Astrocyte (in vitro differentiated cells and primary cell): ENCODE data around the gene PPT2. TPM values are rescaled to one million over a fixed set of nuclear protein-coding genes. Genes with fewer than 3 reads are reported as not detected.
"Not testable (repeated sequence)": the region's sequence is repeated elsewhere in the genome, so short reads cannot be mapped to it uniquely, and the experiment has no call there.

Experiments
- DNase-seq: peaks from one replicate; pipeline ENCODE4 v3.0.0-alpha.2; 2010; ENCODE audit warnings: low read depth
- FAIRE-seq: peaks from 2 replicates; lab custom pipeline; 2011; peaks lifted over from hg19 to GRCh38; lab: Jason Lieb, UNC
- H2AFZ ChIP-seq: 2 replicates; pipeline ENCODE4 v1.6.0; 2012; ENCODE audit warnings: low read depth, low read length, inconsistent platforms
- H3K27ac ChIP-seq: 2 replicates; pipeline ENCODE4 v1.5.1; 2011; ENCODE audit warnings: low read depth, low read length, inconsistent platforms
- H3K27me3 ChIP-seq: 2 replicates; pipeline ENCODE4 v1.6.0; 2011; ENCODE audit warnings: low read length, inconsistent platforms; ENCODE audit not compliant: insufficient read depth
- H3K36me3 ChIP-seq: 2 replicates; pipeline ENCODE4 v1.5.1; 2011; ENCODE audit warnings: low read length, inconsistent platforms; ENCODE audit not compliant: insufficient read depth
- H3K4me1 ChIP-seq: 2 replicates; pipeline ENCODE4 v1.5.1; 2011; ENCODE audit warnings: low read length, inconsistent platforms; ENCODE audit not compliant: insufficient read depth
- H3K4me2 ChIP-seq: 2 replicates; pipeline ENCODE4 v1.6.0; 2012; ENCODE audit warnings: low read length, inconsistent platforms
- H3K4me3 ChIP-seq: 2 replicates; pipeline ENCODE4 v1.5.1; 2011; ENCODE audit warnings: low read depth, mild to moderate bottlenecking, low read length, inconsistent platforms; ENCODE audit not compliant: insufficient read depth
- H3K79me2 ChIP-seq: 2 replicates; pipeline ENCODE4 v1.6.0; 2012; ENCODE audit warnings: mild to moderate bottlenecking, low read length, inconsistent platforms; ENCODE audit not compliant: insufficient read depth
- H3K9ac ChIP-seq: 2 replicates; pipeline ENCODE4 v1.6.0; 2012; ENCODE audit warnings: mild to moderate bottlenecking, low read length, inconsistent platforms
- H3K9me3 ChIP-seq: 2 replicates; pipeline ENCODE4 v1.5.1; 2012; ENCODE audit warnings: low read depth, mild to moderate bottlenecking, low read length, inconsistent platforms; ENCODE audit not compliant: insufficient read depth
- H4K20me1 ChIP-seq: 2 replicates; pipeline ENCODE4 v1.6.0; 2012; ENCODE audit warnings: low read length, inconsistent platforms; ENCODE audit not compliant: insufficient read depth
- H3K27ac Mint-ChIP-seq: one replicate; pipeline ENCODE4 v1.8.0; 2021; ENCODE audit warnings: mild to moderate bottlenecking, mixed read lengths; ENCODE audit not compliant: unreplicated experiment
- H3K27me3 Mint-ChIP-seq: one replicate; pipeline ENCODE4 v1.8.0; 2021; ENCODE audit warnings: low read depth, mixed read lengths; ENCODE audit not compliant: unreplicated experiment
- H3K36me3 Mint-ChIP-seq: one replicate; pipeline ENCODE4 v1.8.0; 2021; ENCODE audit warnings: low read depth, mixed read lengths; ENCODE audit not compliant: unreplicated experiment
- H3K4me1 Mint-ChIP-seq: one replicate; pipeline ENCODE4 v1.8.0; 2021; ENCODE audit warnings: low read depth, mixed read lengths; ENCODE audit not compliant: unreplicated experiment
- H3K4me3 Mint-ChIP-seq: one replicate; pipeline ENCODE4 v1.8.0; 2021; ENCODE audit warnings: mild to moderate bottlenecking, moderate library complexity, mixed read lengths; ENCODE audit not compliant: unreplicated experiment
- H3K9me3 Mint-ChIP-seq: one replicate; pipeline ENCODE4 v1.8.0; 2021; ENCODE audit warnings: mild to moderate bottlenecking, mixed read lengths; ENCODE audit not compliant: unreplicated experiment
- EZH2 ChIP-seq: IDR thresholded peaks from 2 replicates; pipeline ENCODE4 v1.6.1; 2012; ENCODE audit warnings: mild to moderate bottlenecking, low read length, inconsistent platforms; ENCODE audit not compliant: insufficient read depth
- total RNA-seq: library from RNA; stranded (reverse); gene quantifications from 2 replicates; pipeline ENCODE4 v1.2.1, GENCODE V29; 2021
- TF ChIP-seq, protein P1 (sequence below): IDR thresholded peaks from 2 replicates; pipeline ENCODE4 v1.5.1; 2011; ENCODE audit warnings: low read depth, mild to moderate bottlenecking, inconsistent platforms, low read length, moderate library complexity; ENCODE audit not compliant: insufficient read depth

PPT2 gene
- total RNA-seq, 1 donor from 2014 or later, result 33.0 TPM

DNA sequence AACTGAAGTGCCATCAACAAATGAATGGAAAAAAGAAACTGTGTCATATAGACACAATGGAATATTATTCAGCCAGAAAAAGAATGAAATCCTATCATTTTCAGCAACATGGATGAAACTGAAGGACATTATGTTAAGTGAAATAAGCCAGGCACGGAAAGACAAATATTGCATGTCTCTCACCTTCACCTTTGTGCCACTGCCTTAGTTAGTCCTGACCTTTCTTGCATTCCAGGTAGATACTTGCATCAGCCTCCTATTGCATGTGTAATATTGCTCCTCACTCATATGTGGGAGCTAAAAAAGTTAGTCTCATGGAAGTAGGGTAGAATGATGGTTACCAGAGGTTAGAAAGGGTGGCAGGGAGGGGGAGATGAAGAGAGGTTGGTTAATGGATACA, 55.1 kb downstream of the PPT2 start:
- Histone ChIP-seq H3K4me1 (no peaks in the 10 kb centered on the region), H3K9me3 (no peaks in the 10 kb centered on the region), H3K36me3 (no peaks in the 10 kb centered on the region), H3K9ac (no peak overlapping the region), H4K20me1 (no peaks in the 10 kb centered on the region), H3K27me3 (no peaks in the 10 kb centered on the region), H3K4me2 (no peak overlapping the region), H3K27ac (no peak overlapping the region), H3K79me2 (no peaks in the 10 kb centered on the region), H3K4me3 (no peak overlapping the region), H2AFZ (no peak overlapping the region)
- TF ChIP-seq, protein P1, sequence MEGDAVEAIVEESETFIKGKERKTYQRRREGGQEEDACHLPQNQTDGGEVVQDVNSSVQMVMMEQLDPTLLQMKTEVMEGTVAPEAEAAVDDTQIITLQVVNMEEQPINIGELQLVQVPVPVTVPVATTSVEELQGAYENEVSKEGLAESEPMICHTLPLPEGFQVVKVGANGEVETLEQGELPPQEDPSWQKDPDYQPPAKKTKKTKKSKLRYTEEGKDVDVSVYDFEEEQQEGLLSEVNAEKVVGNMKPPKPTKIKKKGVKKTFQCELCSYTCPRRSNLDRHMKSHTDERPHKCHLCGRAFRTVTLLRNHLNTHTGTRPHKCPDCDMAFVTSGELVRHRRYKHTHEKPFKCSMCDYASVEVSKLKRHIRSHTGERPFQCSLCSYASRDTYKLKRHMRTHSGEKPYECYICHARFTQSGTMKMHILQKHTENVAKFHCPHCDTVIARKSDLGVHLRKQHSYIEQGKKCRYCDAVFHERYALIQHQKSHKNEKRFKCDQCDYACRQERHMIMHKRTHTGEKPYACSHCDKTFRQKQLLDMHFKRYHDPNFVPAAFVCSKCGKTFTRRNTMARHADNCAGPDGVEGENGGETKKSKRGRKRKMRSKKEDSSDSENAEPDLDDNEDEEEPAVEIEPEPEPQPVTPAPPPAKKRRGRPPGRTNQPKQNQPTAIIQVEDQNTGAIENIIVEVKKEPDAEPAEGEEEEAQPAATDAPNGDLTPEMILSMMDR, result no peak
- TF ChIP-seq EZH2, result no peak
- Mint-ChIP-seq H3K27ac (no peak overlapping the region), H3K4me3 (no peak overlapping the region), H3K27me3 (peaks cover 22% of the 10 kb centered on the region), H3K9me3 (peaks cover 2% of the 10 kb centered on the region), H3K36me3 (peaks cover 3% of the 10 kb centered on the region), H3K4me1 (no peaks in the 10 kb centered on the region)
- FAIRE-seq, result no peak
- no peak for DNase-seq

DNA sequence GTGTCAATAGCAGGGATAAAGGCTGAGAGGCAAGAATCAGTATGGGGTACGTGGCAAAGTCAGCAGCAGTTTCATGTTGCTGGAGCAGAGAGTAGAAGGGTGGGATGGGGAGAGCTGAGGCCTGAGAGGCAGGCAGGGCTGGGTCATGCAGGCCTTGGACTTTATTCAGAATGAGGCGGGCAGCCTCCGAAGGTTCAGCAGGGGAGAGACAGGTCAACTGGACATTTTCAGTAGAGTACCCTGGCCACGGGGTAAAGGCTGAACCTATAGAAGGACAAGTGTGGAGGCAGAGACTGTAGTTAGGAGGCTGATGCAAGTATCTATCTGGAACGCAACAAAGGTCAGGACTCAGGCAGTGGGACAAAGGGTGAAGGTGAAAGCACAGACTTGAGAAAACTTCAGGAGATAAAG, 56.3 kb downstream of the PPT2 start:
- H3K4me3 ChIP-seq, result no peak overlapping the region
- no peak overlapping the region for H3K9ac ChIP-seq
- Mint-ChIP-seq H3K36me3 (no peaks in the 10 kb centered on the region), H3K9me3 (peaks cover 2% of the 10 kb centered on the region), H3K4me1 (no peaks in the 10 kb centered on the region), H3K27me3 (peaks cover 21% of the 10 kb centered on the region), H3K4me3 (no peak overlapping the region), H3K27ac (no peak overlapping the region)
- no peak for FAIRE-seq
- H3K4me1 ChIP-seq, result no peaks in the 10 kb centered on the region
- no peak overlapping the region for H2AFZ ChIP-seq
- H3K36me3 ChIP-seq, result no peaks in the 10 kb centered on the region
- no peaks in the 10 kb centered on the region for H3K79me2 ChIP-seq
- no peak overlapping the region for H3K27ac ChIP-seq
- DNase-seq, result no peak
- TF ChIP-seq, protein P1, result no peak
- no peak for TF ChIP-seq EZH2
- H3K4me2 ChIP-seq, result no peak overlapping the region
- H3K27me3 ChIP-seq, result no peaks in the 10 kb centered on the region
- no peaks in the 10 kb centered on the region for H4K20me1 ChIP-seq
- H3K9me3 ChIP-seq, result no peaks in the 10 kb centered on the region

DNA sequence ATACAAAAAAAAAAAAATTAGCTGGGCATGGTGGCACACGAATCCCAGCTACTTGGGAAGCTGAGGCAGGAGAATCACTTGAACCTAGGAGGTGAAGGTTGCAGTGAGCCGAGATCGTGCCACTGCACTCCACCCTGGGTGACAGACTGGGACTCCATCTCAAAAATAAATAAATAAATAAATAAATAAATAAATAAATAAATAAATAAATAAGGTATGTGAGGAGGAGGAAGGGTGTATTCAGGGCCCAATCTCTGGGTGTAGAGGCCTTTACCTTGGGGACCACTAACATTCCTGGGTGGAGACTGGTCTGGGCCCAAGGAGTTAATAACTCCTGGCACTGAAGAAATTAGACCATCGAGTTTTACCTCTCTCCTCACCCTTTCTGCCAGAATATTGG, 57.5 kb downstream of the PPT2 start:
- not testable (repeated sequence) for H3K4me2 ChIP-seq, H3K9ac ChIP-seq, FAIRE-seq, H3K9me3 ChIP-seq, H3K4me3 Mint-ChIP-seq, H3K27ac Mint-ChIP-seq, H3K4me1 ChIP-seq, H2AFZ ChIP-seq, H3K36me3 Mint-ChIP-seq, H3K4me1 Mint-ChIP-seq, DNase-seq, H3K27ac ChIP-seq, H4K20me1 ChIP-seq, H3K36me3 ChIP-seq, H3K79me2 ChIP-seq, H3K4me3 ChIP-seq, H3K9me3 Mint-ChIP-seq, H3K27me3 ChIP-seq
- H3K27me3 Mint-ChIP-seq, result peaks cover 24% of the 10 kb centered on the region
